Measurements from ENCODE around the gene ARID1A. TPM values are rescaled to one million over a fixed set of nuclear protein-coding genes. Genes with fewer than 3 reads are reported as not detected.

Gene ARID1A
- total and polyA plus RNA-seq, 2 donors (not counting 3 experiments of a cell fraction or from before 2014, with no cell fraction given) = 36.9 to 77.2 TPM

DNA sequence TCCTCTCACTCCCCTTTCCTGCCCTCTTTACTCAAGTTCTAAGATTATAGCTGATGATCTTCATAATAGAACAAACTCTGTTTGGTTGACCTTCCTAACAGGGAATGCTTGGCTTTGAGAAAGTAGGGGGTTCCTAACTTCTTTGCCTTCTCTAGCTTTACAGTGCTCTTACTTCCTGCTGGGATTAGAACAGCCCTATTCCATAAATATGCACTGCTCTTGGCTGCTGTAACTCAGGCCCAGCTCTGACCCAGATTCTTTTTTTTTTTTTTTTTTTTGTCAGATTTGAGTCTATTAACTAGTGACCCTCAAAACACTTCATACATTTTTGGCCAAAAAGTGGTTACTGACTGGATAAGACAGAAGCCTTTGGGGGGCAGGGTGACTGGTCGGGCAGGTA lies 52.5 kb downstream of the ARID1A start:
- Histone ChIP-seq H4K20me1 (replicated peaks; ENCODE audit: control insufficient read depth, extremely low read depth, insufficient read depth, low read length) (no peaks in the 10 kb centered on the region), H2AFZ (ENCODE audit: low read depth, low read length) (no peak overlapping the region), H3K9me3 (replicated peaks; ENCODE audit: control insufficient read depth, insufficient read depth, low read length) (no peaks in the 10 kb centered on the region), H3K9ac (replicated peaks; ENCODE audit: extremely low read depth, insufficient read depth, low read length) (no peak overlapping the region), H3K79me2 (ENCODE audit: control insufficient read depth, insufficient read depth, low read length) (peaks cover 69% of the 10 kb centered on the region), H3K27me3 (ENCODE audit: control insufficient read depth in 2 of 2, insufficient read depth in 2 of 2, low read length in 2 of 2) (no peaks in the 10 kb centered on the region), H3K4me1 (ENCODE audit: control insufficient read depth, extremely low read depth, insufficient read depth, low read length) (peaks cover 45% of the 10 kb centered on the region), H3K9me1 (replicated peaks; ENCODE audit: control insufficient read depth, extremely low read depth, insufficient read depth, low read length) (no peaks in the 10 kb centered on the region), H3K4me3 (replicated peaks in 1 of 3; ENCODE audit: insufficient read depth in 1 of 3, low read depth in 1 of 3, low read length in 3 of 3) (no peak overlapping the region), H3K27ac (ENCODE audit: insufficient read depth, low read depth, low read length) (no peak overlapping the region), H3K4me2 (ENCODE audit: insufficient read depth, low read length) (no peak overlapping the region), H3K36me3 (ENCODE audit: control insufficient read depth in 2 of 2, extremely low read depth in 1 of 2, insufficient read depth in 2 of 2, low read length in 2 of 2) (peaks cover 0 to 3% of the 10 kb centered on the region in 2 experiments)
- BruUV-seq (replicated peaks) = no TSS peak
- POLR2A ChIA-PET = no interaction called here
- FAIRE-seq = no peak
- intact Hi-C loops (cut with micrococcal nuclease) (no loop called here), dilution Hi-C loops (cut with MboI; ENCODE audit: extremely low pct_ligation_motif_present, low sequenced_read_pairs) (no loop called here)
- DNase-seq (ENCODE audit: low read depth, low spot score) = no peak
- no peak for TF ChIP-seq POLR2A (IDR thresholded peaks at IDR 0.05; ENCODE audit: low read depth, low read length)
- TF ChIP-seq MYC (IDR thresholded peaks at IDR 0.05; ENCODE audit: low read depth, low read length) = no peak
- TF ChIP-seq CTCF (IDR thresholded peaks at IDR 0.05; ENCODE audit: extremely low read depth in 1 of 2, insufficient read depth in 1 of 2, low read depth in 1 of 2, low read length in 2 of 2) = no peak
- no peak for TF ChIP-seq FOS (IDR thresholded peaks at IDR 0.05; ENCODE audit: borderline replicate concordance, insufficient read depth, low read length)
- TF ChIP-seq JUN (IDR thresholded peaks at IDR 0.05; ENCODE audit: borderline replicate concordance, insufficient read depth, insufficient read length, low read depth) = no peak
- no peak for TF ChIP-seq EZH2 (IDR thresholded peaks at IDR 0.05; ENCODE audit: borderline replicate concordance, low read depth, low read length, severe bottlenecking)
- TF ChIP-seq, protein P1, sequence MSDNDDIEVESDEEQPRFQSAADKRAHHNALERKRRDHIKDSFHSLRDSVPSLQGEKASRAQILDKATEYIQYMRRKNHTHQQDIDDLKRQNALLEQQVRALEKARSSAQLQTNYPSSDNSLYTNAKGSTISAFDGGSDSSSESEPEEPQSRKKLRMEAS (IDR thresholded peaks at IDR 0.05; ENCODE audit: insufficient read depth, insufficient read length) = no peak
- TF ChIP-seq POLR2AphosphoS5 (IDR thresholded peaks at IDR 0.05; ENCODE audit: insufficient read depth, low read depth, low read length) = no peak
- TF ChIP-seq GATA2 (IDR thresholded peaks at IDR 0.05; ENCODE audit: insufficient read depth, insufficient read length, low read depth, low read length) = no peak
- CTCF ChIA-PET = interaction anchor here (0.6 to 1.3 kb wide), 2 partner anchors 51 to 61 kb away, joined by 3 read pairs; no protein-coding TSS in a partner anchor
